Amniotic stem cell (primary cell): ENCODE measurements around the gene ARX.

Experiments used
- DNase-seq: peaks from one replicate; lab custom pipeline; 2025; lab: John Stamatoyannopoulos, UW

The ARX gene

GRCh38 chrX:25001808-25002660 is 13.7 kb downstream of the ARX start:
- DNase-seq: no peak

DNA sequence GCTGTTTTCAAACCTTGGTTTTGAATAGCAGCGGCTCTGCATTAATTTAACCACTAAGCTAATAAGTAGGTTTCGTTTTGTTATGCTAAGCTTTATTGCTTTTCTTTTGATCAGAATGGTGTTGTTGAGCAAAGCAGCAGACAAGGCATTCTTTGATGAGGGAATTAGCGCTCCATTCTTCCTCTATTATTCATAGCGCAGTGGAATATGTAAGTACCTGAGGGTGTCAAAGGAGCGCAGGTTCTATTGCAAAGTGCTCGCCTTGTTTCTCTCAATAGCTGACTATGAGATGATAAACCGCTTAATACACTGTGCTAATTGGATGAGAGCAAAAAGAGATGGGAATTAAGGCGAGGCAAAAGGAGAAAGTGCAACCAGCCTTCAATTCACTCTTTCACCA is 16.3 kb downstream of the ARX start:
- DNase-seq: no peak

- no peak for DNase-seq
These were observed 19.6 kb downstream of the ARX start for GRCh38 chrX:24996096-24996709.

DNA sequence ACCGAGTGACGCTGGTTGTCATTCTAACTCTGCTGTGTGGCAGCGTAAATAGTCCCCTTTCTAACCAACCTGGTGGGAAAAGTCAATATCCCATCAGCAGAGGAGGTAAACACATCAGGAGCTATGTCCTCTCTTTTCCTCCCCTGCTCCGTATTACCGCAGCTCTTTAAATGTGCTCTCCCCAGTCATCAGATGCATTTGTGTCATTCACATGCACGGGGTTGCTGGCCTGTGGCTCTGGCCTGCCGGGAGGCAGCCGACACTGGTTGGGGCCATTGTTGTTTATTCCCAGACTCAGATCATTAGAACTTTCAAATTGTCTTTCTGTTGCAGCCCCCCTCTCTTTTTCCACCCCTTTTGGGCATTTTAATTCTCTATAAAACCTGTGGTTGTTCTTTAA is 21.9 kb downstream of the ARX start:
- no peak for DNase-seq

GRCh38 chrX:24990535-24990934 is 25.2 kb downstream of the ARX start:
- no peak for DNase-seq

- no peak for DNase-seq
These were observed 27.5 kb downstream of the ARX start for GRCh38 chrX:24988314-24988713.

- DNase-seq: no peak
These were observed 28.0 kb downstream of the ARX start for GRCh38 chrX:24987731-24988130.

GRCh38 chrX:24985120-24985519 is 30.6 kb downstream of the ARX start:
- DNase-seq: no peak

DNA sequence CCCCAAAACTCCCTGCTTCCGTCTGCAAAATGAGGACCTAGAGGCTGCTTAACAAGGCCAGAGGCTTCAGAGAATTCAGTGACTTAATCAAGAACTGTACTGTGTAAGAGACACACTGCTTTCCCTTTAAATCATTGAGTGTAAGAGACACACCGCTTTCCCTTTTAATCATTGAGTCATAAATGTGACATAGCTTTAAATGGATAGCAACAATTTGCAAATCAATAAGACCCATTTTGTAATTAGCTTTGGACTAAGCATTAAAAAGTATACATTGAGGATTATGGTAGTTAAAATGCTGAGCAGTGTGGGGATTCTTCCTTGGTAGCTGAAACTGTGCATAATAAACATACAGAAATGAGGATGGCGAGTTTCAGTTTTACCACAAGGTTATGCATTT is 31.8 kb downstream of the ARX start:
- no peak for DNase-seq

GRCh38 chrX:24982306-24982965 is 33.3 kb downstream of the ARX start:
- no peak for DNase-seq

GRCh38 chrX:24981030-24981429 is 34.7 kb downstream of the ARX start:
- no peak for DNase-seq

DNA sequence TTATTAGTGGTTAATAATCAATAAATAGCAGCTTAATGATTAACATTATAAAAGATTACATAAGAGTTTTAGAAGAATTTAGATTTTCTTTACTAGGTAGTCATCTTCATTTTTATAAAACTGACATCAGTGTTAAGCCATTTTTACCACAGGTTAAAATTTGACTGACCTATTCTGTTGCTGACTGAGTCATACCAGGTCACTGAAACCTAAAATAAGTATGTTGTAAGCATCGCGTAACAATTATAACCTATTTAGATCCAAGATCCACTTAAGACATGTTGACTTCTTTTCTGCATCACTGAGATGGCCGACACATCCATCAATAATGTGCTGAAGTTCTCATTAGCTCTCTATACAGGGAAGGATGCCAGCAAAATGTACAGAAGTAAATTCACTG is 36.7 kb downstream of the ARX start:
- DNase-seq: no peak

- no peak for DNase-seq
These were observed 46.0 kb downstream of the ARX start for GRCh38 chrX:24969812-24970211.

DNA sequence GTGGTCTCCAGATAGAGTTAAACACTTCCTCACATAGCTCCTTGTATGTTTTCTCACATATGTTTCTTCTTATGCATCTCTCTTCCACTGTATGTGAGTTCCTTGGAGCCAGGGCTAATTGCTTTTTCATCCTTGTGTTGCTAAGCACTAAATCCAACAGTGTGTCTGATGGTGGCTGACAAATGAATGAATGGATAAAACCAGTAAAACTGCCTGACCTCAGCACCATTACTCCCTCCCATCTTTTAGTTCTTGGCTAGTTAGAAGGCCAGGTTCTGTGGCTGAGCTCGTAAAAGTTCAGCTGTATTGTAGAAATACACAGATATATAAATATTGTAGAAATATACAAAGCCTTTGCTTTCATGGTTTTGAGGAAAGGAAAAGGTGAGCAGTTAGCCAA is 50.4 kb downstream of the ARX start:
- DNase-seq: no peak

GRCh38 chrX:24963823-24964222 is 51.9 kb downstream of the ARX start:
- no peak for DNase-seq

- DNase-seq: no peak
These were observed 54.0 kb downstream of the ARX start for GRCh38 chrX:24961809-24962208.

GRCh38 chrX:24956828-24957227 is 58.9 kb downstream of the ARX start:
- no peak for DNase-seq

DNA sequence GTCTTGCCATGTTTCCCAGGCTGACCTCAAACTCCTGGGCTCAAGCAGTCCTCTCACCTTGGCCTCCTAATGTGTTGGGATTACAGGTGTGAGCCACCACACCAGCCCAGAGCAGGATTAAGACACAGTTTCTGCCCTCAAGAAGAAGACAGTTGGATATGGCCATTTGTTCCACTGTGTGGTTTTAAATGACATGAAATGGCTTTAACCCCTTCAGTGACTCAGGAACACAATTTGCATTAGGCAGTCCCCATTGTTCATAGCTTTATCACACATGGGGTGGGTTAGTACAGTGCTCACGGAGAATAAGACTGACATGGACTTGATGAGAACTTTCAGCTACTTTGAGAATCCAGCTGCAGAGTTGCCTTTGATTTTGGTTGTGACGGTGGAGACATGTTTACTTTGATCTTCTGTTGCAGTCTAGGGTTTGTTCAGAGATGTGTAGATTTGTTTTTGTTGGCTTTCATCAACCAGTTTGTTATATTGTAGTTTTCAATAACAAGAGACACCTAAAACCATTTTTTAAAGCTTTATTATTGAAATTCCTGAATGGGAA is 60.3 kb downstream of the ARX start:
- DNase-seq: no peak

GRCh38 chrX:24954732-24955131 is 61.0 kb downstream of the ARX start:
- no peak for DNase-seq
